CD4-positive, alpha-beta T cell treated with Interleukin-15 for 4 hours (primary cell): Measurements from ENCODE around the gene ERC1.

Experiments
- DNase-seq: peaks from one replicate; pipeline ENCODE4 v3.0.0-alpha.2; 2020; ENCODE audit warnings: low spot score

ERC1 gene

GRCh38 chr12:1540690-1541089 is 549.7 kb downstream of the ERC1 start:
- DNase-seq = no peak

- DNase-seq = no peak
Measured at GRCh38 chr12:1542599-1542998, 551.6 kb downstream of the ERC1 start.

GRCh38 chr12:1544996-1545700 is 554.1 kb downstream of the ERC1 start:
- DNase-seq = no peak
